Ishikawa (cell line): ENCODE data around the gene CCR4.

ENCODE experiments used
- CEBPB ChIP-seq: IDR thresholded peaks from 2 replicates; pipeline ENCODE4 v1.6.1; 2012
- CREB1 ChIP-seq: IDR thresholded peaks from 2 replicates; pipeline ENCODE4 v1.6.1; 2012; ENCODE audit warnings: low read depth
- EGR1 ChIP-seq: IDR thresholded peaks from 2 replicates; pipeline ENCODE4 v1.6.1; 2012
- EP300 ChIP-seq: IDR thresholded peaks from 2 replicates; pipeline ENCODE4 v1.6.1; 2012; ENCODE audit warnings: borderline replicate concordance
- TAF1 ChIP-seq: IDR thresholded peaks from 2 replicates; pipeline ENCODE4 v1.6.1; 2012; ENCODE audit warnings: low read depth, mild to moderate bottlenecking
- TCF12 ChIP-seq: IDR thresholded peaks from 2 replicates; pipeline ENCODE4 v1.6.1; 2012; ENCODE audit warnings: low read depth
- YY1 ChIP-seq: IDR thresholded peaks from 2 replicates; pipeline ENCODE4 v1.6.1; 2012; ENCODE audit warnings: low read depth
- TF ChIP-seq, protein P1 (sequence below): IDR thresholded peaks from 2 replicates; pipeline ENCODE4 v1.6.1; 2012; ENCODE audit warnings: low read depth, mild to moderate bottlenecking

DNA sequence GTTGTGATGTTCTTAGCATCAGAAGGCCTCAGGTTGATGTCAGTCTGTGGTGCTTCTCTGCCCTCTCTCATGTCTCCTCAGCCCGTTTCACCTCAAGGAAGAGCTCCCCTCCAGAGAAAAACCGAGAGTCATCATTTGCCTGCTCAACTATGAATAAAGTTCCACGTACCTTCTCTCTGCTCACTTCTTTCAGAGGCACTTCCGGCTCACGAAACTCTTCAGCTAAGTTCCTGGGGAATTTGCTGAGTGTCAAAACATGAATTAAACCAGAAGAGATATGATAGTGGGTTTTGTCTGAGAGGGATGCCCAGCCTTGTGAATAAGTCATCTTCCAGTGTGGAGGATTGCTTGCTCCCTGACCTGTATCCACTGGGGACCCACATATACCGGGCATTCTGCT is 37.7 kb downstream of the CCR4 start:
- no peak for TF ChIP-seq YY1
- no peak for TF ChIP-seq EP300
- no peak for TF ChIP-seq EGR1
- TF ChIP-seq, protein P1, sequence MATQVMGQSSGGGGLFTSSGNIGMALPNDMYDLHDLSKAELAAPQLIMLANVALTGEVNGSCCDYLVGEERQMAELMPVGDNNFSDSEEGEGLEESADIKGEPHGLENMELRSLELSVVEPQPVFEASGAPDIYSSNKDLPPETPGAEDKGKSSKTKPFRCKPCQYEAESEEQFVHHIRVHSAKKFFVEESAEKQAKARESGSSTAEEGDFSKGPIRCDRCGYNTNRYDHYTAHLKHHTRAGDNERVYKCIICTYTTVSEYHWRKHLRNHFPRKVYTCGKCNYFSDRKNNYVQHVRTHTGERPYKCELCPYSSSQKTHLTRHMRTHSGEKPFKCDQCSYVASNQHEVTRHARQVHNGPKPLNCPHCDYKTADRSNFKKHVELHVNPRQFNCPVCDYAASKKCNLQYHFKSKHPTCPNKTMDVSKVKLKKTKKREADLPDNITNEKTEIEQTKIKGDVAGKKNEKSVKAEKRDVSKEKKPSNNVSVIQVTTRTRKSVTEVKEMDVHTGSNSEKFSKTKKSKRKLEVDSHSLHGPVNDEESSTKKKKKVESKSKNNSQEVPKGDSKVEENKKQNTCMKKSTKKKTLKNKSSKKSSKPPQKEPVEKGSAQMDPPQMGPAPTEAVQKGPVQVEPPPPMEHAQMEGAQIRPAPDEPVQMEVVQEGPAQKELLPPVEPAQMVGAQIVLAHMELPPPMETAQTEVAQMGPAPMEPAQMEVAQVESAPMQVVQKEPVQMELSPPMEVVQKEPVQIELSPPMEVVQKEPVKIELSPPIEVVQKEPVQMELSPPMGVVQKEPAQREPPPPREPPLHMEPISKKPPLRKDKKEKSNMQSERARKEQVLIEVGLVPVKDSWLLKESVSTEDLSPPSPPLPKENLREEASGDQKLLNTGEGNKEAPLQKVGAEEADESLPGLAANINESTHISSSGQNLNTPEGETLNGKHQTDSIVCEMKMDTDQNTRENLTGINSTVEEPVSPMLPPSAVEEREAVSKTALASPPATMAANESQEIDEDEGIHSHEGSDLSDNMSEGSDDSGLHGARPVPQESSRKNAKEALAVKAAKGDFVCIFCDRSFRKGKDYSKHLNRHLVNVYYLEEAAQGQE = no peak
- no peak for TF ChIP-seq CREB1
- no peak for TF ChIP-seq TAF1
- TF ChIP-seq TCF12 = no peak
- no peak for TF ChIP-seq CEBPB
